ENCODE results near the gene UBTD2.
"Not testable (repeated sequence)": the region's sequence is repeated elsewhere in the genome, so short reads cannot be mapped to it uniquely, and the experiment has no call there.

Gene UBTD2

GRCh38 chr5:172245046-172245445, 38.5 kb downstream of the UBTD2 start:
- no peak for DNase-seq

DNA sequence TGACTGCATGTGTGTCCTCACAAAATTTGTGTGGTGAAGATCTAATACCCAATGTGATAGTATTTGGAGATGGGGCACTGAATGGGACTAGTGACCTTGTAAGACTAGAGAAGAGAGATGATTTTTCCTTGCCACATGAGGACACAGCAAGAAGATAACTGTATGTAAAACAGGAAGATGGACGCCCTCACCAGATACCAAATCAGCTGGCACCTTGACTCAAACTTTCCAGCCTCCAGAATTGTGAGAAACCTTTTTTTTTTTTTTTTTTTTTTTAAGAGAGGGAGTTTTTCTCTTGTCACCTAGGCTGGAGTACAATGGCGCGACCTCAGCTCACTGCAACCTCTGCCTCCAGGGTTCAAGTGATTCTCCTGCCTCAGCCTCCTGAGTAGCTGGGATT, 40.3 kb downstream of the UBTD2 start:
- DNase-seq = no peak

GRCh38 chr5:172238334-172238733, 45.2 kb downstream of the UBTD2 start:
- no peak for DNase-seq

DNA sequence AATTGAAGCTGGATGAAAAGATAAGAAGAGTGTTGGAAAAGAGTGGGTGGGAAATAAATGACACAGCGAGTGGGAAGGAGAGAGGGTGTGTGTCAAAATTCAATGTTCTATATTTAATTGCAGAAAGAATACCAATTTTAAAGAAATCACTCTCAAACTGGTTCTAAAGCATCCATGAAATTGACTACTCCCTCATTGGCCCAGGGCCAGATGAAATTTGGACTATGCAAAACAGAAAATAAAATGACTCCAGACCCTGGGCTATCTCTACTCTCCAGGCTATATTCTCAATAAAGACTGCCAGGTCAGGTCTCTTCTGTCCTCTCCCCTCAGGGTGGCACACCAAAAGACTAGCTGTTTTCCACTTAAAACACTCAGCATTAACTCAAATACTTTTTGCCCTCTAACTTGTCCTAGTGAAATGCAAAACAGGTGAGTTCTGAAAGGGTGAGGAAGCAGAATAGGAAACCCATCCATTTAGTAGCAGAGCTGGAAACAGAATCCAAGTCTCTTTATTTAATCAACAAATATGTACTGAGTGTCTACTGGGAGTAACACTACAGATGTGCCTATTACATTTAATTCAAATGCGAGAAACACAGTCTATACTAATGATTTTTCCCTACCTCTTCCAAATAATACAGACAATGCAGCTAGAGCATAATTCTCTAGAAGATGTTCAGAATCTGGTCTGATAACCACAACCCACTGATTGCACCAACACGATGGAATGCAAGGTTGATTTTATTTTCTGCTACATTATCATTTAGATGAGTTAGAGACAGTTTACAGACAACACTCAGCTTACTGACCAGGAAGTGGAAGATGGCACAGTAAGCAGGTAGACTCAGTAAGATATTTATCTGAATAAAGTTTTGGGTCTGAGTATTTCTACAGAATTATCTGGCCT, 47.5 kb downstream of the UBTD2 start:
- DNase-seq = no peak

- no peak for DNase-seq
Measured at GRCh38 chr5:172235132-172235780, 48.3 kb downstream of the UBTD2 start.

DNA sequence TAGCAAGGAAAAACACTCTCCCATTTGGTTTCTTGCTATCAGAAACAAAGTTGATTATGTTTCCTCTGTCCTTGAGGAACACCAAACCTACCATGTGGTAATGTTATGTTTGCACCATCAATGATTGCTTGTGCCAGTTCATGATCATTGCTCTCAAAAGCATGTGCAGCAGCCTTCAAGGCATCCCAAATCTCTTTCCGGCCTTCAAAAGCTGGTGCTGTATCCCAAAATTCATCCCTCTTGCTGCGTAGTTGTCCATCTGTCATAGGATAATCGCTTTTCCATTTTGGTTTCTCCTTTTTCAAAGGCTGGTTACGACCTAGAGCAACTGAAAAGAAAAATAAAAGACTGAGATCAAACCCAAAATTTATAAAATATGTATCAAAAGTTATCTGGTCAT, 49.5 kb downstream of the UBTD2 start:
- DNase-seq = no peak

DNA sequence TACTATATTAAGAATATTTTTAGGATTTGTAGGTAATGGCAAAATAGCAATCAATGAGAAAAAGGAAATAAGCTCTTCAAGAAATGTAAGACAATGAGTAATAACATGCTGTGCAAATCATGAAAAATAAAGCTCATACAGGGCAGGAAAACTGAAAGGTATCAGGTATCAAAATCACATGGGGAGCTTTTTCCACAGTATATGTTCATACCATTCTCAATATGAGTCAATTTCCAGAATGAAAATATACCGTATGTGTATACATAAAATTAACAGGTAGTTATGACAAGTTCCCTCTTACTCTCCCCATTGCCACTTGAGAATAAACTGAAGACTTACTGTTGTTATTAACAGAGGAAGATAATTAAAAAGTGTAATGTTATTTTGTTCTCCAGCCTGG, 53.7 kb downstream of the UBTD2 start:
- no peak for DNase-seq

GRCh38 chr5:172224996-172225395, 58.6 kb downstream of the UBTD2 start:
- DNase-seq = no peak

- DNase-seq = no peak
Measured at GRCh38 chr5:172223901-172224873, 59.4 kb downstream of the UBTD2 start.

- no peak for DNase-seq
Measured at GRCh38 chr5:172219296-172219695, 64.3 kb downstream of the UBTD2 start.

GRCh38 chr5:172216345-172216744, 67.2 kb downstream of the UBTD2 start:
- DNase-seq = no peak

DNA sequence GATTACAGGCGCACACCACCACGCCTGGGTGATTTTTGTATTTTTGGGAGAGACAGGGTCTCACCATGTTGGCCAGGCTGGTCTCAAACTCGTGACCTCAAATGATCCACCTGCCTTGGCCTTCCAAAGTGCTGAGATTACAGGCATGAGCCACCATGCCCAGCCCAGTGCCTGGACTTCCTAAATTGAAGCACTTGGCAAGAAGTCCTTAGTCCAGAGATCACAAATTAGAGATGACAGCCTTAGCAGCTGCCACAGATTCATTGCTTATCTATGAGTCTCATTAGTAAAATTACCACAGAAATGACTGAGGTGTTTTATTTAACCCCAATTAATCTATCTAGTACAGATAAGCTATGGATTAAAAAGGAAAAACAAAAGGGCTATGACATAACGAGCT, 70.4 kb downstream of the UBTD2 start:
- DNase-seq = no peak

GRCh38 chr5:172211676-172212075, 71.9 kb downstream of the UBTD2 start:
- no peak for DNase-seq

DNA sequence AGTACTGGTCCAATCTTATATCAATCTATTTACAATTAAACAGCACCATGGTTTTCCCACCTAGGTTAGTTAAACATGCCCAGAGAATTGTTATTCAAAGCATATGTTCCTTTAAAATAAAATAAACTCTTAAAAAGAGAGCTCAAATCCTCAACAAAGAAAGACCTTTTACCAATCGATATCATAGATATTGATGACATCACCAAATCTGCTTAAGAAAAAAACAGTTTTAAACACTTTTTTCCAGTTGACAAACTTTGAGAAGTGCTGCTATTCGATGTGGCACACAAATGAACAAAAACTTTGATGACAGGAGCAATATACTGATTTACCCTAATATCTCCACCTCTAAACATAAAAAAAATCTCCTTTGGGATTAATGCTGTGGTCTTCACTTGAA, 73.8 kb downstream of the UBTD2 start:
- no peak for DNase-seq

- DNase-seq = no peak
Measured at GRCh38 chr5:172207511-172207910, 76.1 kb downstream of the UBTD2 start.

GRCh38 chr5:172205984-172206383, 77.6 kb downstream of the UBTD2 start:
- not testable (repeated sequence) for DNase-seq

DNA sequence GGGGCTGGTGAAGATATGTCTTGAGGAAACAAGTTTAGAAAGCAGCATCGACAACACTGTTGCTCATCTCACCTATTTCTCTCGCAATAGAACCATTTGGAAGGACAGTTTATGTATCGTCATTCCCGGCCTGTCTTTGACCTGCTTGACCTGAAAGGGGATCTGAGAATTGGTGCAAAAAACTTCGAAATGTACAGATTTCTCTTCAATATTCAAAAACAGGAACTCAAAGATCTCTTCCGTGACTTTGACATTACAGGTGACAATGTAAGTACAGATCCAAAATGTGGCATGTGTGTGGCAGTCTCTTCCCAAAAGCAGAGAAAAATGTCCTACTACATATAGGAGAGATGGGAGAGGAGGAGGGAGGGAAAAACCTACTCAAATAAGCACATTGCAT, 83.1 kb downstream of the UBTD2 start:
- no peak for DNase-seq

GRCh38 chr5:172199446-172199845, 84.1 kb downstream of the UBTD2 start:
- no peak for DNase-seq

- not testable (repeated sequence) for DNase-seq
Measured at GRCh38 chr5:172197775-172198174, 85.8 kb downstream of the UBTD2 start.

- DNase-seq = no peak
Measured at GRCh38 chr5:172194985-172195774, 88.4 kb downstream of the UBTD2 start.

GRCh38 chr5:172193872-172194271, 89.7 kb downstream of the UBTD2 start, which contains the start of gene EFCAB9:
Gene EFCAB9 (plus strand): TSS chr5:172194172. CDS start chr5:172194173, 1 bp downstream.
- no peak for DNase-seq

- DNase-seq = no peak
Measured at GRCh38 chr5:172189693-172190296, 93.8 kb downstream of the UBTD2 start.

Measured in activated CD8-positive, alpha-beta memory T cell treated with anti-CD3 and anti-CD28 coated beads, Interleukin-2, amount 50 U/mL, for 4 hours (primary cell).